Measurements from ENCODE around the gene ANTXR2.
"Not testable (repeated sequence)": the region's sequence is repeated elsewhere in the genome, so short reads cannot be mapped to it uniquely, and the experiment has no call there.

ANTXR2 gene

GRCh38 chr4:80072744-80073472 is at the start of gene ANTXR2:
ANTXR2 (minus strand) TSS chr4:80073229; CDS start chr4:80072560, 669 bp downstream.
- TF ChIP-seq, protein P1, sequence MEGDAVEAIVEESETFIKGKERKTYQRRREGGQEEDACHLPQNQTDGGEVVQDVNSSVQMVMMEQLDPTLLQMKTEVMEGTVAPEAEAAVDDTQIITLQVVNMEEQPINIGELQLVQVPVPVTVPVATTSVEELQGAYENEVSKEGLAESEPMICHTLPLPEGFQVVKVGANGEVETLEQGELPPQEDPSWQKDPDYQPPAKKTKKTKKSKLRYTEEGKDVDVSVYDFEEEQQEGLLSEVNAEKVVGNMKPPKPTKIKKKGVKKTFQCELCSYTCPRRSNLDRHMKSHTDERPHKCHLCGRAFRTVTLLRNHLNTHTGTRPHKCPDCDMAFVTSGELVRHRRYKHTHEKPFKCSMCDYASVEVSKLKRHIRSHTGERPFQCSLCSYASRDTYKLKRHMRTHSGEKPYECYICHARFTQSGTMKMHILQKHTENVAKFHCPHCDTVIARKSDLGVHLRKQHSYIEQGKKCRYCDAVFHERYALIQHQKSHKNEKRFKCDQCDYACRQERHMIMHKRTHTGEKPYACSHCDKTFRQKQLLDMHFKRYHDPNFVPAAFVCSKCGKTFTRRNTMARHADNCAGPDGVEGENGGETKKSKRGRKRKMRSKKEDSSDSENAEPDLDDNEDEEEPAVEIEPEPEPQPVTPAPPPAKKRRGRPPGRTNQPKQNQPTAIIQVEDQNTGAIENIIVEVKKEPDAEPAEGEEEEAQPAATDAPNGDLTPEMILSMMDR (IDR thresholded peaks at IDR 0.05) = 0 out of 2 replicates have a peak, but pooled peaks have one; percentile 4
- no peak for TF ChIP-seq ZFX (IDR thresholded peaks at IDR 0.05; ENCODE audit: borderline replicate concordance)
- peak within 1 kb of the TSS; percentile 74 for H3K27ac ChIP-seq

DNA sequence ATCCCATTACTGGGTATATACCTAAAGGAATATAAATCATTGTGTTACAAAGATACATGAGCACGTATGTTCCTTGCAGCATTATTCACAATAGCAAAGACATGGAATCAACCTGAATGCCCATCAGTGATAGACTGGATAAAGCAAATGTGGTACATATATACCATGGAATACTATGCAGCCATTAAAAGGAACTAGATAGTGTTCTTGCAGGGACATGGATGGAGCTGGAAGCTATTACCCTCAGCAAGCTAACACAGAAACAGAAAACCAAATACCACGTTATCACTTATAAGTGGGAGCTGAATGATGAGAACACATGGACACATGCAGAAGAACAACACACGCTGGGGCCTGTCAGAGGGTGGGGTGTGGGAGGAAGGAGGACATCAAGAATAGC is 48.8 kb upstream of the ANTXR2 start:
- not testable (repeated sequence) for H3K27ac ChIP-seq

DNA sequence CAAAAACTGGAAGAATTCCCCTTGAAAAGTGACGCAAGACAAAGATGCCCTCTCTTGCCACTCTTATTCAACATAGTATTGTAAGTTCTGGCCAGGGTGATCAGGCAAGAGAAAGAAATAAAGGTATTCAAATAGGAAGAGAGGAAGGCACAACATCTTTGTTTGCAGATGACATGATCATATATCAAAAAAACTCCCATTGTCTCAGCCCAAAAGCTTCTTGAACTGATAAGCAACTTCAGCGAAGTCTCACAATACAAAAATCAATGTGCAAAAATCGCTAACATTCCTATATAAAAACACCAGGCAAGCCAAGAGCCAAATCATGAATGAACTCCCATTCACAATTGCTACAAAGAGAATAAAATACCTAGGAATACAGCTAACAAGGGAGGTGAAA is 46.6 kb upstream of the ANTXR2 start:
- not testable (repeated sequence) for H3K27ac ChIP-seq

DNA sequence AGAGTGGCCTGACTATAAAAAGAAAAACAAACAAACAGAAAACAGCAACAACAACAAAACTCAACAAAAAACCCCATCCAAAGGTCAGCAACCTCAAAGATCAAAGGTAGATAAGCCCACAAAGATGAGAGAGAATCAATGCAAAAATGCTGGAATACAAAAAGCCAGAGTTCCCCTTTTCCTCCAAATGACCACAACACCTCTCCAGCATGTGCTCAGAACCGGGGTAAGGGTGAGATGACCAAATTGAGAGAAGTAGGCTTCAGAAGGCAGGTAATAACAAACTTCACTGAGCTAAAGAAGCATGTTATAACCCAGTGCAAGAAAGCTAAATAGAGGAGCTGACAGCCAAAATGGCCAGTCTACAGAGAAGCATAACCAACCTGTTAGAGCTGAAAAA is 43.5 kb upstream of the ANTXR2 start:
- H3K27ac ChIP-seq = no peak overlapping the region
- no peak for TF ChIP-seq ZFX (IDR thresholded peaks at IDR 0.05; ENCODE audit: borderline replicate concordance)
- TF ChIP-seq, protein P1 (IDR thresholded peaks at IDR 0.05) = no peak

GRCh38 chr4:80115368-80116181 is 42.5 kb upstream of the ANTXR2 start:
- TF ChIP-seq ZFX (IDR thresholded peaks at IDR 0.05; ENCODE audit: borderline replicate concordance) = no peak
- TF ChIP-seq, protein P1 (IDR thresholded peaks at IDR 0.05) = no peak
- no peak overlapping the region for H3K27ac ChIP-seq

- TF ChIP-seq ZFX (IDR thresholded peaks at IDR 0.05; ENCODE audit: borderline replicate concordance) = no peak
- TF ChIP-seq, protein P1 (IDR thresholded peaks at IDR 0.05) = no peak
- H3K27ac ChIP-seq = no peak overlapping the region
Observed at GRCh38 chr4:80114732-80115265, 41.8 kb upstream of the ANTXR2 start.

DNA sequence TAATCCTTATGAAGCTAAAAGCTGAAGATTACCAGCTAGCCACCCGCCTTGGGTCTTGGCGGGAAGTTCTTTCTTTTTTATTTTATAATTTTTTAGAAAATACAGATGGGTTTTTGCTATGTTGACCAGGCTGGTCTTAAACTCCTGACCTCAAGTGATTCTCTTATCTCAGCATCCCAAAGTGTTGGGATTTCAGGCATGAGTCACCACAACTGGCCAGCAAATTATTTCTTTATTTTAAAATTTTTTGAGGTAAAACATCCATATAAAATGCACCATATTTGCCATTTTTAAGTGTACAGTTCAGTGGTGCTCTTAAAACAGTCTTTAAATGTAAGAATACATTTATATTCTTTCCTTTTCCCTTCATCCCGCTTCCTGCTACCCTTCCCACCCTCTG is 40.6 kb upstream of the ANTXR2 start:
- TF ChIP-seq ZFX (IDR thresholded peaks at IDR 0.05; ENCODE audit: borderline replicate concordance) = no peak
- no peak overlapping the region for H3K27ac ChIP-seq

DNA sequence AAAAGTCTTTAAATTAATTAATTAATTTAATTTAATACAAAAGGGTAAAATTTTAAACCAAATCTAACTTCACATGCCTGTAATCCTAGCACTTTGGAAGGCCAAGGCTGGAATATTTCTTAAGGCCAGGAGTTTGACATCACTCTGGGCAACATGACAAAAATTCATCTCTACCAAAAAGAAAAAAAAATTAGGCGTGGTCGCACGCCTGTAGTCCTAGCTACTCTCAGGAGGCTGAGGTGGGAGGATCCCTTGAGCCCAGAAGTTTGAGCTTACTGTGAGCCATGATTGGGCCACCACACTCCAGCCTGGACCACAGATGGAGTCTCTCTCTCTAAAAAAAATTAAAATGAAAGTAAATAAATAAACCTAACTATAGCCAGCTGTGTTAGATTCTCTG is 39.2 kb upstream of the ANTXR2 start:
- no peak for TF ChIP-seq ZFX (IDR thresholded peaks at IDR 0.05; ENCODE audit: borderline replicate concordance)
- no peak overlapping the region for H3K27ac ChIP-seq

DNA sequence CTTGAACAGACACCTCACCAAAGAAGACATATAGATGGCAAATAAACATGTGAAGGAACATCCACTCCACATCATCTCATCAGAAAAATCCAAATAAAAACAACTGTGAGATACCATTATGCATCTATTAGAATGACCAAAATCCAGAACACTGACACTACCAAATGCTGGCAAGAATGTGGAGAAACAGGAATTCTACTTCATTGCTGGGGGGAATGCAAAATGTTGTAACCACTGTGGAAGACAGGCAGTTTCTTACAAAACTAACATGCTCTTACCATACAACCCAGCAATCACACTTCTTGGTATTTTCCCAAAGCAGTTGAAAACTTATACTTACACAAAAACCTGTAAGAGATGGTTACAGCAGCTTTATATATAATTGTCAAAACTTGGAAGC is 38.2 kb upstream of the ANTXR2 start:
- no peak for TF ChIP-seq ZFX (IDR thresholded peaks at IDR 0.05; ENCODE audit: borderline replicate concordance)
- TF ChIP-seq, protein P1 (IDR thresholded peaks at IDR 0.05) = no peak
- no peak overlapping the region for H3K27ac ChIP-seq

All from 22Rv1 (cell line).